NCI-H2227 treated with DMSO at 0.1 percent for 48 hours (cell line): ENCODE data around the gene CENPV.
"Not testable (repeated sequence)": the region's sequence is repeated elsewhere in the genome, so short reads cannot be mapped to it uniquely, and the experiment has no call there.

ENCODE experiments used
- DNase-seq: peaks from one replicate; lab custom pipeline; 2025; lab: John Stamatoyannopoulos, UW

CENPV gene

DNA sequence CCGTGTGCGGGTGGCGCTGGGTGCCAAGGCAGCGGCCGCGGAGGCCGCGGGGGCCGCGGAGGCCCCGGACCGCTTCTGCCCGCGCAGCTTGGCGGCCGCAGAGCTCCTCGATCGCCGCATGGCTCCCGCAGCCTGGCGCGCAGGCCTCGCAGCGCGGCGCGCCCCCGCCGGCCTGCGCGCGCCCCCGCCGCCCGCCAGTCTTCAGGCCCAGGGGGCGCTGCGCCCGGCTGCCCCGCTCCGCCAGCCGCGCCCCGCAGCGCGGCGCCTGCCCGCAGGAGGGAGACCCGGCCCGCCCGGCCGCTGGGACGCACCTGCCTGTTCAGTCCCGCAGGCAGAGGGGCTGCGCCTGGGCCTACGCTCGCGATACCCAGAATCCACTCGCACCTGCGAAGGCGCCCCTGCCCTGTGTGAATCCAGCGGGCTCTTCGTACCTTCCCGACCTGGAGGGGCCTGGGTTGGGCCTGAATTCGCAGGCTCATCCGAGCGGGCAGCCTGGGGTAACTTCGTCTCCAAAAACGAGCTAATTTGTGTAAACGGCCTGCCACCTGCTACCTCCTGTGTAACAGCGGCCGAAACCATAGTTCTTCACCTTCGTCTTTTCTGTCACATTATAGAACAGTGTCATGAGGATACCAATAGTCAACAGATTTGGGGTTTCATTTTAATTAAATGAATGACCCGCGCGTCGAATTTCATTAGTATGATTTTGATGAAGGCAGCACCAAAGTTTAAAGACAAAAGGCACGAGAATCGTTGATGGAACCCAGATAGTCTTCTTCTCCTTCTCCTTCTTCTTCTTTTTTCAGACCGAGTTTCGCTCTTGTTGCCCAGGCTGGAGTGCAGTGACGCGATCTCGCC, at the start of gene CENPV:
CENPV (minus strand) TSS at position 153 of the 858 bp plus-strand sequence; CDS start at position 120, 33 bp downstream.
- no peak for DNase-seq

GRCh38 chr17:16398270-16399267, 45.3 kb upstream of the CENPV start:
- no peak for DNase-seq

GRCh38 chr17:16396693-16397092, 43.4 kb upstream of the CENPV start:
- not testable (repeated sequence) for DNase-seq

GRCh38 chr17:16395887-16396286, 42.6 kb upstream of the CENPV start:
- DNase-seq = not testable (repeated sequence)

DNA sequence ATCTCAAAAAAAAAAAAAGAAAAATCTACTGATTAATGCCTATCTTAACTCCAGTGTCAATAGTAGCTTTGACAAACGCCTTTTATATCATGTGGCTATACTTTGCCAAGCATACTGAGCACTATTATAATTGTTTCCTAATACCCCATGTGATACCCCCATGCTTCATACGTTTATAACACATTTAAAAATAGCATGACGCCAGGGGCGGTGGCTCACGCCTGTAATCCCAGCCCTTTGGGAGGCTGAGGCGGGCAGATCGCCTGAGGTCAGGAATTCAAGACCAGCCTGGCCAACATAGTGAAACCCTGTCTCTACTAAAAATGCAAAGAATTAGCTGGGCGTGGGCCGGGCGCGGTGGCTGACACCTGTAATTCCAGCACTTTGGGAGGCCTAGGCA, 39.2 kb upstream of the CENPV start:
- DNase-seq = not testable (repeated sequence)

DNA sequence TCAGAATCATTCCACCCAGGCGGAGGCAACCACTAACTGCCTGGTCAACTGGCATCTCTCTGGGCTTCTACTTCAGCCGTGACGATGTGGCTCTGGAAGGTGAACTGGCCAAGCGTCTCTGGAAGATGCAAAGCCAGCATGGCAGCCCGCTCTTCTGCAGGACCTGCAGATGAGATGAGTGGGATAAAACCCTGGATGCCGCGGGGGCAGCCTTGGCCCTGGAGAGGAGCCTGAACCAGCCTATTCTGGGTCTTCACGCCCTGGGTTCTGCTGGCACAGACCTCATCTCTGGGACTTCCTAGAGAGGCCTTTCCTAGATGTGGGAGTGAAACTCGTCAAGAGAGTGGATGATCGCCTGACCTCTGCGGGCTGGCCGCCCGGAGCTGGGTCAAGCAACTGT, 38.2 kb upstream of the CENPV start:
- no peak for DNase-seq

GRCh38 chr17:16386126-16386507, 32.8 kb upstream of the CENPV start:
- DNase-seq = not testable (repeated sequence)

GRCh38 chr17:16384557-16384956, 31.3 kb upstream of the CENPV start:
- no peak for DNase-seq

DNA sequence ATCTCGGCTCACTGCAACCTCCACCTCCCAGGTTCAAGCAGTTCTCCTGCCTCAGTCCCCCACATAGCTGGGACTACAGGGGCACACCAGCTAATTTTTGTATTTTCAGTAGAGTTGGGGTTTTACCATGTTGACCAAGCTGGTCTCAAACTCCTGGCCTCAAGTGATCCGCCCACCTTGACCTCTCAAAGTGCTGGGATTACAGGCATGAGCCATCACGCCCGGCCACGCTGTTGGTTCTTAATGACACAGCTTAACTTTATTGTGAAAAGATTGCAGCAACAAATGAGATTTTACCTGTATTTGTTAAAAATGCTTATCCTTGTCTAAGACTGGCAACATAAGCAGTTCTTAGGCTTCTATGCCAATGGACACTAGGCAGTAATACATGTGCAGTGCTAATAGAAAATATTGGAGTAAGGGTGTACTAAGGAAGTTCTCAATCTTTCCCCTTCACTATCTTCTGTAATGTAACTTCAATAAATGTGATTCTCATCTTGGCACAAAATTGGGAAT, 30.6 kb upstream of the CENPV start:
- no peak for DNase-seq

DNA sequence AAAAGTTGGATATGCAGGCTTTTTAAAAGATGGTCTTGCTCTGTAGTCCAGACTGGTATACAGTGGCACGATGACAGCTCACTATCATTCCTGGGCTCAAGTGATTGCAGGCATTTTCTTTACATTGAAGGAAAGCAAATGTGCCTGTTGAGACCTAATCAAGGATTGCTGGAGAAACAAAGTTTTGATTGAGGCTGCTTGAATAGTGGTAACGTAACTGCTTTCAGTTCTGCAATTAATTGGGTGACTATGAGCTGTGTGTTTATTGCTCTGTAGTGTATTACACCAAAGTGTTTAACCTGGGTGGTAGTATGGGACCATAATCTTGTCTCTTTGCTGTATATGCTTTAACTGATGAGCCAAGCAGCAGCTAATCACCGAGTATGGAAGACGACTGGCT, 29.9 kb upstream of the CENPV start:
- DNase-seq = no peak

GRCh38 chr17:16381496-16381820, 28.2 kb upstream of the CENPV start:
- DNase-seq = no peak

GRCh38 chr17:16380640-16381495, 27.6 kb upstream of the CENPV start, which contains the start of gene UBB:
Gene UBB (plus strand): TSS chr17:16381091. CDS start chr17:16381908, 817 bp downstream.
- DNase-seq = peak; percentile 97

DNA sequence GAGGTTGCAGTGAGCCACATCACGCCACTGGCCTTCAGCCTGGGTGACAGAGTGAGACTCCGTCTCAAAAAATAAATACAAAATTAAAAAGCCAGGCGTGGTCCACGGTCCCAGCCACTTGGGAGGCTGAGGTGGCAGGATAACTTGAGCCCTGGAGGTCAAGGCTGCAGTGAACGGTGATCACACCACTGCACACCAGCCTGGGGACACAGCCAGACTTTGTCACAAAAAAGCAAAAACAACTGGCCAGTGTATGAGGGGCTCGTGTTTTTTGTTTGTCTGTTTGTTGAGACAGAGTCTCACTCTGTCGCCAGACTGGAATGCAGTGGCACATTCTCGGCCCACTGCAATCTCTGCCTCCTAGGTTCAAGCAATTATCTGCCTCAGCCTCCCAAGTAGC, 26.4 kb upstream of the CENPV start:
- no peak for DNase-seq

DNA sequence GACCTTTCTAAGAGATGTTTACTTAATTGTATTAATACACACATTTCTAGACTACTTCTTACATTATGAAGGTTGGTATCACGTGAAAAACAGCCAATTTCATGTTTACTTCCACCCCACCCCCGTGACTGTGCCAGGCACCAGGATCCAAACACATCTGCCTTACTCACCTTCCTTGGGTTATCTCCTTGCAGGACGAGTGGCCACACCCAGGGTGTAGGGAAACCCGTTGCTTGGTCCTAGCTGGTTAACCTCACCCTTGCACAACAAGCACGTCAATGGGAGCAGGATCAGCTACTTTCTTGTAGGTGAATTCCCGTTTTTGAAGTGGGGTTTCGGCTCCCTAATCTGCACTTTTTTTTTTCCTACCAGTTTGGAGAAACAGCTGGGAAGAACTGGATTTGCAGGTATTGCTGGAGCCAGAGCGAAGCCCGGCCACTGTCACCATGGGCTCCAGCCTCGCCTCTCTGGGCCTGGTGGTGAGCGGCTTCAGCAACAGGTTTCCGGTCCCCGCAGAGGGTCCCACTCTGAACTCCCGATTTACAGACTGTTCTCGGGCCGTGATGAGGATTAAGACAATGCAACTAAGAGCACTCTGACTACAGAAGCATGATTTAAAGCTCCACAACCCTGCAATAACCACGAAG, 25.5 kb upstream of the CENPV start:
- no peak for DNase-seq

DNA sequence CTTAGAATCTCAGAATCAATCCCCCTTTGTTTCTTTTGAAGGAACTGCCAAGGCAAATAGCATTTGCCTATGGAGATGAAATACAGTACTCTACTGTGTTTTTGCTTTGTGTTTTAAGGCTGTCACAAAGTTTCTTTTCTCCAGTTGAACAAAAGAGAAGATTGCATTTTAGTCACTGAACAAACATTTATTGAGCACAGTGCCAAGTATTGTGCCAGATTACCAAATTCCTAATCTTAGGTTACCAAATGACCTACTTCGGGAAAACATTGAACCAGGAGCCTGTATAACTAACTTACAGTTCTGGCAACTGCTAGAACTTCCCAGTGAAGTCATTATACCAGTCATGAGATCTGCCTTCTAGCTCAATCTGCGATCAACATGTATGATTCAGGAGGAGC, 24.7 kb upstream of the CENPV start:
- DNase-seq = no peak

- no peak for DNase-seq
Observed at GRCh38 chr17:16374146-16374938, 21.1 kb upstream of the CENPV start.

GRCh38 chr17:16371742-16372141, 18.5 kb upstream of the CENPV start:
- DNase-seq = no peak

GRCh38 chr17:16364625-16365024, 11.4 kb upstream of the CENPV start:
- DNase-seq = no peak

DNA sequence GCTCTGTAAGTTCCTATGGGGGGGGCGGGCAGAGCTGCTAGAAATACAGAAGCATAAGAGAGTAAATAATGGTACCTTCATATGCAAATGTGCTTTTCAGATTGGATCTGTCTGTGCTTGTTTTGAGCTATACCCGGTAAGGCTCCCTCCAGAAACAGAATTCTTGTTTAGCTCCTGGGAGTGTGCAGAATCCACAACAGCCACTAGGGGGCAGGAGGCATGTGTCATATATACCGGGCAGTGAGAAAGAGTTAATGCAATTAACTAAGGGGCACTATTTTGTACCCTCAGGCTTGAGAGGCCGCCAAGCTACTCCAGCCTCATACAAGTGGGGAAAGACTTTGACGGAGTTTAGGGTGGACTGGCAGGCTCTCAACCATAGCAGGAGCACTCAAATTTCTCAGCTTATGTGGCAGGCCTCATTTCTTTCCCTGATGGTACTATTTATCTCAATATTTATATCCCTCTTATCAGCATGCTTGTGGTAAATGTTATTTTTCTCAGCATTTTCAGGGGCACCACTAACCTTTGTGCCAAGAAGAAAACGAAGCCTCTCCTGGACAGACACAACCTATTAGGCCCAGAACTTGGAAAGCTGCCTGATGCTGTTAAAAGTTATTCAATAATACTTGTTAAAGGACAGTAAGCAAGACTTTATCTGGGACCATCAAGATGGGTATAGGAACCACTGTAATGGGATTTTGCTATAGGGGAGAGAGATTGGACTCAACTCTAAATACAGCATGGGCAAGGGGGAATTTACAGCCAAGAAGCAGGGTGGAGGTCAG, 10.7 kb upstream of the CENPV start:
- DNase-seq = peak; percentile 20
